GM12891 (cell line): ENCODE measurements around the gene VPS35L.

ENCODE experiments used
- PAX5 ChIP-seq: IDR thresholded peaks from 2 replicates; pipeline ENCODE4 v1.6.1; 2011; ENCODE audit warnings: low read length, moderate library complexity, mild to moderate bottlenecking; ENCODE audit not compliant: insufficient read depth, severe bottlenecking
- POLR2A ChIP-seq: IDR thresholded peaks from 2 replicates; pipeline ENCODE4 v1.6.1; 2011; ENCODE audit warnings: low read depth, low read length, control low read depth
- POLR2AphosphoS5 ChIP-seq: IDR thresholded peaks from 2 replicates; pipeline ENCODE4 v1.6.1; 2011; ENCODE audit warnings: low read depth, low read length, control low read depth
- POU2F2 ChIP-seq: IDR thresholded peaks from 2 replicates; pipeline ENCODE4 v1.6.1; 2011; ENCODE audit warnings: low read depth, mild to moderate bottlenecking, control low read depth, low read length, moderate library complexity
- SPI1 ChIP-seq: IDR thresholded peaks from 2 replicates; pipeline ENCODE4 v1.6.1; 2011; ENCODE audit warnings: low read depth, low read length, control low read depth
- TAF1 ChIP-seq: IDR thresholded peaks from 2 replicates; pipeline ENCODE4 v1.6.1; 2011; ENCODE audit warnings: low read depth, low read length, control low read depth

GRCh38 chr16:19506965-19507364, 48.5 kb upstream of the VPS35L start:
- TF ChIP-seq POLR2A (no peak), POLR2AphosphoS5 (no peak), TAF1 (no peak), SPI1 (no peak), POU2F2 (no peak), PAX5 (no peak)
